HFF-Myc (cell line): Measurements from ENCODE around the gene ANXA9.

Experiments used
- DNase-seq: peaks from one replicate; pipeline ENCODE4 v3.0.0-alpha.2; 2011; ENCODE audit warnings: low read depth; ENCODE audit errors: extremely low read depth
- H3K4me3 ChIP-seq: replicated peaks from 2 replicates; pipeline ENCODE4 v1.5.1; 2011; ENCODE audit warnings: low read depth, mild to moderate bottlenecking, control low read depth, low read length
- TF ChIP-seq, protein P1 (sequence below): IDR thresholded peaks from 2 replicates; pipeline ENCODE4 v1.5.1; 2012; ENCODE audit warnings: mild to moderate bottlenecking, low read depth, low read length, control low read depth; ENCODE audit errors: missing control alignments

The ANXA9 gene

DNA sequence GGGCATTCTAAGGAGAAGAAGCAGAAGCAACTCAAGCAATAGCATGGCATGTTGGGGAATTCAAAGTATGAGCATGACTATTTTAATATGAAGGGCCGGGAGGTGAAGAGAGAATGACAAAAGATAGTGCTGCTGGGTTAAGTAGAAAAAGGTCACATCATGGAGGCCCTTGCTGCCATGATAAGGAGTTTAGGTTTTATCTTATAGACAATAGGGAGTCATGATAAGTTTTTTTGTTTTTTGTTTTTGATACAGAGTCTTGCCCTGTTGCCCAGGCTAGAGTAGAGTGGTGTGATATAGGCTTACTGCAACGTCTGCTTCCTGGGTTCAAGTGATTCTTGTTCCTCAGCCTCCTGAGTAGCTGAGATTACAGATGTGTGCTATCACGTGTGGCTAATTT, 57.4 kb downstream of the ANXA9 start:
- TF ChIP-seq, protein P1, sequence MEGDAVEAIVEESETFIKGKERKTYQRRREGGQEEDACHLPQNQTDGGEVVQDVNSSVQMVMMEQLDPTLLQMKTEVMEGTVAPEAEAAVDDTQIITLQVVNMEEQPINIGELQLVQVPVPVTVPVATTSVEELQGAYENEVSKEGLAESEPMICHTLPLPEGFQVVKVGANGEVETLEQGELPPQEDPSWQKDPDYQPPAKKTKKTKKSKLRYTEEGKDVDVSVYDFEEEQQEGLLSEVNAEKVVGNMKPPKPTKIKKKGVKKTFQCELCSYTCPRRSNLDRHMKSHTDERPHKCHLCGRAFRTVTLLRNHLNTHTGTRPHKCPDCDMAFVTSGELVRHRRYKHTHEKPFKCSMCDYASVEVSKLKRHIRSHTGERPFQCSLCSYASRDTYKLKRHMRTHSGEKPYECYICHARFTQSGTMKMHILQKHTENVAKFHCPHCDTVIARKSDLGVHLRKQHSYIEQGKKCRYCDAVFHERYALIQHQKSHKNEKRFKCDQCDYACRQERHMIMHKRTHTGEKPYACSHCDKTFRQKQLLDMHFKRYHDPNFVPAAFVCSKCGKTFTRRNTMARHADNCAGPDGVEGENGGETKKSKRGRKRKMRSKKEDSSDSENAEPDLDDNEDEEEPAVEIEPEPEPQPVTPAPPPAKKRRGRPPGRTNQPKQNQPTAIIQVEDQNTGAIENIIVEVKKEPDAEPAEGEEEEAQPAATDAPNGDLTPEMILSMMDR = no peak
- no peak for DNase-seq
- H3K4me3 ChIP-seq = no peak overlapping the region

DNA sequence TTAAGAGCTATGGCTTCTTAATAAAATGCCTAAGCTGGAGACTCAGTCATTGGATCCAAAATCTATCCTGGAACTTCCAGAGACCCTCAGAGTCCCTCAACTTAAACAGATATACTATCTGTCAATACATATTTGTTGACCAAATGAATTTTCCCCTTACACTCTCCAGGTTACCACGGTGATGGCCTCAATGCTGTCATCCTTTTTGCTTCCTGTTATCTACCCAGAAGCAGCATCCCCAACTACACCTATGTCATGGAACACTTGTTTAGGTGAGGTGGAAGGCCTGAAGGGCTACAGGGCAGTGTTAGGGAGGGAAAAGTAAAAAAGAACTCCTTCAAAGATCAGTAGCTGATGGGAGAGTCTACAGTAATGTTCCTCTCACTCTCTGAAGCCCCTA, 61.1 kb downstream of the ANXA9 start:
- TF ChIP-seq, protein P1 = no peak
- DNase-seq = no peak
- no peak overlapping the region for H3K4me3 ChIP-seq
